ENCODE data around the gene CNNM1.

The CNNM1 gene

DNA sequence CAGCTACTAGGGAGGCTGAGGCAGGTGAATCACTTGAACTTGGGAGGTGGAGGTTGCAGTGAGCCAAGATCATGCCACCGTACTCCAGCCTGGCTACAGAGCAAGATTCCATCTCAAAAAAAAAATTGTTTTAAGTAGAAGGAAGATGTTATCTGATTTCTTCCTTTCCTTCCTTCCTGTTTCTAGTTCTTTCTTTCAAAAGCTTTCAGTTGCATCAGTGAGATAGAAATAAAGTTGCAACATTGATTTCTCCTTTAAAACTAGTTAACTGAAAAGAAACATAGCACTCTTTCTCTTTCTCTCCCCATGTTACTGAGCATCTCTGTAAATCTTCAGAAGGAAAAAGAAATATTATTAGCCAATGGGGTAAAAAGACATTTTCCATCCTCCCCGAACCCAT lies 37.5 kb downstream of the CNNM1 start:
- TF ChIP-seq, protein P1, sequence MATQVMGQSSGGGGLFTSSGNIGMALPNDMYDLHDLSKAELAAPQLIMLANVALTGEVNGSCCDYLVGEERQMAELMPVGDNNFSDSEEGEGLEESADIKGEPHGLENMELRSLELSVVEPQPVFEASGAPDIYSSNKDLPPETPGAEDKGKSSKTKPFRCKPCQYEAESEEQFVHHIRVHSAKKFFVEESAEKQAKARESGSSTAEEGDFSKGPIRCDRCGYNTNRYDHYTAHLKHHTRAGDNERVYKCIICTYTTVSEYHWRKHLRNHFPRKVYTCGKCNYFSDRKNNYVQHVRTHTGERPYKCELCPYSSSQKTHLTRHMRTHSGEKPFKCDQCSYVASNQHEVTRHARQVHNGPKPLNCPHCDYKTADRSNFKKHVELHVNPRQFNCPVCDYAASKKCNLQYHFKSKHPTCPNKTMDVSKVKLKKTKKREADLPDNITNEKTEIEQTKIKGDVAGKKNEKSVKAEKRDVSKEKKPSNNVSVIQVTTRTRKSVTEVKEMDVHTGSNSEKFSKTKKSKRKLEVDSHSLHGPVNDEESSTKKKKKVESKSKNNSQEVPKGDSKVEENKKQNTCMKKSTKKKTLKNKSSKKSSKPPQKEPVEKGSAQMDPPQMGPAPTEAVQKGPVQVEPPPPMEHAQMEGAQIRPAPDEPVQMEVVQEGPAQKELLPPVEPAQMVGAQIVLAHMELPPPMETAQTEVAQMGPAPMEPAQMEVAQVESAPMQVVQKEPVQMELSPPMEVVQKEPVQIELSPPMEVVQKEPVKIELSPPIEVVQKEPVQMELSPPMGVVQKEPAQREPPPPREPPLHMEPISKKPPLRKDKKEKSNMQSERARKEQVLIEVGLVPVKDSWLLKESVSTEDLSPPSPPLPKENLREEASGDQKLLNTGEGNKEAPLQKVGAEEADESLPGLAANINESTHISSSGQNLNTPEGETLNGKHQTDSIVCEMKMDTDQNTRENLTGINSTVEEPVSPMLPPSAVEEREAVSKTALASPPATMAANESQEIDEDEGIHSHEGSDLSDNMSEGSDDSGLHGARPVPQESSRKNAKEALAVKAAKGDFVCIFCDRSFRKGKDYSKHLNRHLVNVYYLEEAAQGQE (IDR thresholded peaks at IDR 0.05; ENCODE audit: insufficient read depth in 1 of 2, low read depth in 2 of 2, low read length in 2 of 2): no peak
- TF ChIP-seq TAF1 (IDR thresholded peaks at IDR 0.05; ENCODE audit: borderline replicate concordance, insufficient read depth, low read length): no peak
- no peak for TF ChIP-seq FOXP2 (optimal IDR thresholded peaks at IDR 0.05; ENCODE audit: borderline replicate concordance, extremely low read depth, extremely low read length, insufficient read depth)
- TF ChIP-seq POLR2AphosphoS5 (IDR thresholded peaks at IDR 0.05; ENCODE audit: low read depth, low read length): no peak
- TF ChIP-seq SIN3A (IDR thresholded peaks at IDR 0.05; ENCODE audit: borderline replicate concordance, insufficient read depth, low read length): no peak

DNA sequence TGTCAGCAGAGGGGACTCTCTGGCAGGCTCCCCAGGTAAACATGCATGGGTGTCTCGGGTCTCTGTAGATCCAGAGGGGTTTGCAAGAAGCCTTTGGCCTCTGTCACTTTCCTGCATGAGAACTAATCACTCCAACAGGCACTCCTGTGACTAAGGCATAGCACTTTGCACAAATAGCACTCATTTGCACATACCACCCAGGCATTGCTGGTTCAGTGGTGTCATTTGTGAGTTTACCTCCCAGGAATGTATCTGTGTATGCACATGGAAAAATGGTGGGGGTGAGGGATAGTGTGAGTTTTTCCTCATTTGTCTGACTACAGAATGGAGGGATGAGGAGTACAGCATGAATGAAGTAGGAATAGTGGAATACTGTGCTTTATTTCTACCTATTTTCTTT lies 39.5 kb downstream of the CNNM1 start:
- TF ChIP-seq FOXP2 (optimal IDR thresholded peaks at IDR 0.05; ENCODE audit: borderline replicate concordance, extremely low read depth, extremely low read length, insufficient read depth): no peak
- TF ChIP-seq TAF1 (IDR thresholded peaks at IDR 0.05; ENCODE audit: borderline replicate concordance, insufficient read depth, low read length): no peak
- TF ChIP-seq, protein P1 (IDR thresholded peaks at IDR 0.05; ENCODE audit: insufficient read depth in 1 of 2, low read depth in 2 of 2, low read length in 2 of 2): no peak
- TF ChIP-seq POLR2AphosphoS5 (IDR thresholded peaks at IDR 0.05; ENCODE audit: low read depth, low read length): no peak
- TF ChIP-seq SIN3A (IDR thresholded peaks at IDR 0.05; ENCODE audit: borderline replicate concordance, insufficient read depth, low read length): no peak

DNA sequence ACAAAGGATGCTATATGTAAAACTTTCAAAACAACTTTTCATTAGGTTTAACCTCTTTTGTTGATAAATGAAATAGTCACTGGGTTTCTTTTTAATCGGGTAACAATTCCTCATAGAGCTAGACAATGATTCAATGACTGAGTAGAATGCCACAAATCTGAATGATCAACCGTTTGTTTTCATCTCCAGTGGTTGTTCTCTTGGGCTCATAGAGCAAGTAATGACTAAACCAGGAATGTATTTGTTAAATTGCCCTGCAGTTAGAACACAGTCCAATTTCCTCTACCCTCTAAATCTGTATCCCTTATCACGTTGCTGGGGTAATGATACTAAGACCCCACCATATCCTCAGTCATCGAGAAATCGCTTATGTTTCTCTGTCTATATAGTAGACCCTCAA lies 40.0 kb downstream of the CNNM1 start:
- TF ChIP-seq SIN3A (IDR thresholded peaks at IDR 0.05; ENCODE audit: borderline replicate concordance, insufficient read depth, low read length) (no peak), TAF1 (IDR thresholded peaks at IDR 0.05; ENCODE audit: borderline replicate concordance, insufficient read depth, low read length) (no peak), POLR2AphosphoS5 (IDR thresholded peaks at IDR 0.05; ENCODE audit: low read depth, low read length) (no peak), FOXP2 (optimal IDR thresholded peaks at IDR 0.05; ENCODE audit: borderline replicate concordance, extremely low read depth, extremely low read length, insufficient read depth) (no peak)
- TF ChIP-seq, protein P1 (IDR thresholded peaks at IDR 0.05; ENCODE audit: insufficient read depth in 1 of 2, low read depth in 2 of 2, low read length in 2 of 2): no peak

DNA sequence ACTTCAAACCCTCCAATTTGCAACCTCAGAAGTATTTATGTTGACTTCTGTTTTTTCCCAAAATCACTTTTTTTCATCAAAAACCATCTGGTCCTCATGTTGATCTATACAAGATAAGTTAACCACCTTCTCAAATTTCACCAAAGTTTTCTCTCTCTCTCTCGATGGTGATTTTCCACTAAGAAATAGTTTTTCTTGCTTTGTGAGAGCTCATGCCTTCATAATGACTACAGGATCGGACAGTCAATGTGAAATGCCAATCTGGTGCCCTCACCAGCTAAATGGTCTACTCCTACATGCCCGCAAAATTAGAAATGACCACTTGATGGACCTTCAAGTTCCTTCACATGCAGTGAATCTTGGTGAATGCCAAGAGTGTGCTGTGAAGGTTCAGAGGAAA lies 40.4 kb downstream of the CNNM1 start:
- TF ChIP-seq SIN3A (IDR thresholded peaks at IDR 0.05; ENCODE audit: borderline replicate concordance, insufficient read depth, low read length): no peak
- TF ChIP-seq, protein P1 (IDR thresholded peaks at IDR 0.05; ENCODE audit: insufficient read depth in 1 of 2, low read depth in 2 of 2, low read length in 2 of 2): no peak
- no peak for TF ChIP-seq POLR2AphosphoS5 (IDR thresholded peaks at IDR 0.05; ENCODE audit: low read depth, low read length)
- TF ChIP-seq FOXP2 (optimal IDR thresholded peaks at IDR 0.05; ENCODE audit: borderline replicate concordance, extremely low read depth, extremely low read length, insufficient read depth): no peak
- no peak for TF ChIP-seq TAF1 (IDR thresholded peaks at IDR 0.05; ENCODE audit: borderline replicate concordance, insufficient read depth, low read length)

DNA sequence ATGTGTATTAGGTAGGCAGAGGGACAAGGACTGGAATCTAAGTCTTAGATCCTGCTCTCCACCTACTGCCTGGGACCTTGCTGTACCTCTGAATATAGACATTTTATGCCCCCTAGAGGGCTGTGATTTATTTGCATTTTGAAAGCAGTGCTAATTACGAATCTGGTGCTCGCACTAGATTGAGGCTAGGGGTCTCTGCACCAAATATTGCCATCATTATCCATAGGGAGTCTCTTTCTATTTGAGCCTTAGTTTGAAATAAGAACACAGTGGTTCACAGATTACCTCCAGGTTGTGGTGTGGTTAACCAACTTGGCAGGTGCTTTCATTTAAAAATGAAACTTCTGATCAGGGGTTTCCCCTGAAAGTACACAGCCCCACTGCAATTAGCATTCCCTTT lies 41.8 kb downstream of the CNNM1 start:
- no peak for TF ChIP-seq TAF1 (IDR thresholded peaks at IDR 0.05; ENCODE audit: borderline replicate concordance, insufficient read depth, low read length)
- no peak for TF ChIP-seq SIN3A (IDR thresholded peaks at IDR 0.05; ENCODE audit: borderline replicate concordance, insufficient read depth, low read length)
- no peak for TF ChIP-seq FOXP2 (optimal IDR thresholded peaks at IDR 0.05; ENCODE audit: borderline replicate concordance, extremely low read depth, extremely low read length, insufficient read depth)
- TF ChIP-seq, protein P1 (IDR thresholded peaks at IDR 0.05; ENCODE audit: insufficient read depth in 1 of 2, low read depth in 2 of 2, low read length in 2 of 2): no peak
- no peak for TF ChIP-seq POLR2AphosphoS5 (IDR thresholded peaks at IDR 0.05; ENCODE audit: low read depth, low read length)

Data from PFSK-1 (cell line).